PFSK-1 (cell line): ENCODE results near the gene SRD5A1.

ENCODE experiments used
- FOXP2 ChIP-seq: optimal IDR thresholded peaks from 2 replicates; pipeline ENCODE3; 2011; ENCODE audit warnings: borderline replicate concordance, control low read depth, inconsistent platforms; ENCODE audit not compliant: insufficient read depth; ENCODE audit errors: extremely low read length, extremely low read depth
- POLR2AphosphoS5 ChIP-seq: IDR thresholded peaks from 2 replicates; pipeline ENCODE4 v1.6.1; 2012; ENCODE audit warnings: low read depth, mild to moderate bottlenecking, control low read depth, low read length, moderate library complexity
- TAF1 ChIP-seq: IDR thresholded peaks from 2 replicates; pipeline ENCODE4 v1.6.1; 2012; ENCODE audit warnings: low read length, control low read depth, borderline replicate concordance; ENCODE audit not compliant: insufficient read depth
- TF ChIP-seq, protein P1 (sequence below), 2 experiments: IDR thresholded peaks; 2 replicates each; pipeline versions ENCODE4 v1.6.1 to v1.8.0; 2011 to 2012; ENCODE audit warnings: low read depth in 2 of 2, low read length in 2 of 2, control low read depth in 1 of 2, inconsistent platforms in 1 of 2, mild to moderate bottlenecking in 1 of 2, moderate library complexity in 1 of 2; ENCODE audit not compliant: insufficient read depth in 1 of 2

- TF ChIP-seq POLR2AphosphoS5 (no peak), FOXP2 (no peak), TAF1 (no peak)
- TF ChIP-seq, protein P1, sequence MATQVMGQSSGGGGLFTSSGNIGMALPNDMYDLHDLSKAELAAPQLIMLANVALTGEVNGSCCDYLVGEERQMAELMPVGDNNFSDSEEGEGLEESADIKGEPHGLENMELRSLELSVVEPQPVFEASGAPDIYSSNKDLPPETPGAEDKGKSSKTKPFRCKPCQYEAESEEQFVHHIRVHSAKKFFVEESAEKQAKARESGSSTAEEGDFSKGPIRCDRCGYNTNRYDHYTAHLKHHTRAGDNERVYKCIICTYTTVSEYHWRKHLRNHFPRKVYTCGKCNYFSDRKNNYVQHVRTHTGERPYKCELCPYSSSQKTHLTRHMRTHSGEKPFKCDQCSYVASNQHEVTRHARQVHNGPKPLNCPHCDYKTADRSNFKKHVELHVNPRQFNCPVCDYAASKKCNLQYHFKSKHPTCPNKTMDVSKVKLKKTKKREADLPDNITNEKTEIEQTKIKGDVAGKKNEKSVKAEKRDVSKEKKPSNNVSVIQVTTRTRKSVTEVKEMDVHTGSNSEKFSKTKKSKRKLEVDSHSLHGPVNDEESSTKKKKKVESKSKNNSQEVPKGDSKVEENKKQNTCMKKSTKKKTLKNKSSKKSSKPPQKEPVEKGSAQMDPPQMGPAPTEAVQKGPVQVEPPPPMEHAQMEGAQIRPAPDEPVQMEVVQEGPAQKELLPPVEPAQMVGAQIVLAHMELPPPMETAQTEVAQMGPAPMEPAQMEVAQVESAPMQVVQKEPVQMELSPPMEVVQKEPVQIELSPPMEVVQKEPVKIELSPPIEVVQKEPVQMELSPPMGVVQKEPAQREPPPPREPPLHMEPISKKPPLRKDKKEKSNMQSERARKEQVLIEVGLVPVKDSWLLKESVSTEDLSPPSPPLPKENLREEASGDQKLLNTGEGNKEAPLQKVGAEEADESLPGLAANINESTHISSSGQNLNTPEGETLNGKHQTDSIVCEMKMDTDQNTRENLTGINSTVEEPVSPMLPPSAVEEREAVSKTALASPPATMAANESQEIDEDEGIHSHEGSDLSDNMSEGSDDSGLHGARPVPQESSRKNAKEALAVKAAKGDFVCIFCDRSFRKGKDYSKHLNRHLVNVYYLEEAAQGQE (IDR thresholded peaks at IDR 0.05; ENCODE audit: insufficient read depth in 1 of 2, low read depth in 2 of 2, low read length in 2 of 2): no peak
Measured at GRCh38 chr5:6702633-6703032, 69.4 kb downstream of the SRD5A1 start.
